GM23248 (cell line): ENCODE results near the gene HSBP1L1.

Source experiments
- EZH2 ChIP-seq: fragments of 200-600 bp; sonication (generic); IDR thresholded peaks from 2 replicates; pipeline ENCODE4 v1.6.1; 2018; ENCODE audit warnings: antibody characterized with exemption, mild to moderate bottlenecking; ENCODE audit not compliant: insufficient read depth, poor library complexity, severe bottlenecking
- EZH2phosphoT487 ChIP-seq: fragments of 200-600 bp; sonication (generic); IDR thresholded peaks from 2 replicates; pipeline ENCODE4 v1.6.1; 2018; ENCODE audit warnings: antibody characterized with exemption, moderate library complexity, mild to moderate bottlenecking, low read depth; ENCODE audit not compliant: insufficient read depth

GRCh38 chr18:79936641-79937040 lies 27.8 kb upstream of the HSBP1L1 start:
- TF ChIP-seq EZH2 (no peak), EZH2phosphoT487 (no peak)
